HepG2 (cell line): Measurements from ENCODE around the gene MPST. TPM values are rescaled to one million over a fixed set of nuclear protein-coding genes. Genes with fewer than 3 reads are reported as not detected.

Experiments
- ATAC-seq: fragments of 200-7000 bp; cut with Tn5 transposase; 3 replicates; pipeline ENCODE4 v1.9.1; 2020; ENCODE audit warnings: mild to moderate bottlenecking, moderate library complexity
- BruUV-seq: library from RNA; stranded (reverse); fragments of 400-500 nt; replicated peaks from 2 replicates; lab custom pipeline; 2021; lab: Mats Ljungman, UMichigan
- CTCF ChIA-PET: fragments of 300-600 bp; formaldehyde crosslinking; extraction: SDS; loops from one replicate; lab custom pipeline; 2021; ENCODE audit warnings: low total read pairs, inconsistent platforms, low intra/inter-chr PET ratio; lab: Yijun Ruan, JAX
- POLR2A ChIA-PET: fragments of 350-600 bp; sonication (Branson Sonifier 250); formaldehyde crosslinking; loops from one replicate; lab custom pipeline; 2020; ENCODE audit warnings: antibody characterized with exemption, inconsistent platforms; lab: Yijun Ruan, JAX
- DNase-seq: peaks from one replicate; pipeline ENCODE4 v3.0.0-alpha.2; 2015; ENCODE audit warnings: low spot score
- FAIRE-seq: peaks from 3 replicates; lab custom pipeline; 2011; peaks lifted over from hg19 to GRCh38; lab: Jason Lieb, UNC
- H2AFZ ChIP-seq: one replicate; pipeline ENCODE4 v1.6.1; 2011; ENCODE audit warnings: low read length, inconsistent platforms
- H3K27ac ChIP-seq: fragments of 300-600 bp; 3 replicates; pipeline ENCODE4 v1.8.0; 2011; ENCODE audit warnings: mixed run types, mild to moderate bottlenecking, mixed read lengths, low read length, inconsistent platforms; ENCODE audit not compliant: insufficient read depth; ENCODE audit errors: extremely low read length
- H3K27me3 ChIP-seq, 2 experiments: fragments of 200-600 bp in 1 of 2; 2 replicates in 1 of 2; 3 replicates in 1 of 2; pipeline versions ENCODE4 v1.6.0 to v1.8.0; 2011; ENCODE audit warnings: low read length in 2 of 2, mild to moderate bottlenecking in 2 of 2, moderate library complexity in 2 of 2, inconsistent platforms in 1 of 2; ENCODE audit not compliant: insufficient read depth in 2 of 2, control insufficient read depth in 1 of 2
- H3K36me3 ChIP-seq, 2 experiments: fragments of 200-600 bp in 1 of 2; replicated peaks in 1 of 2; 2 replicates in 1 of 2; 3 replicates in 1 of 2; pipeline versions ENCODE4 v1.5.1 to v1.8.0; 2011; ENCODE audit warnings: low read length in 2 of 2, inconsistent platforms in 1 of 2; ENCODE audit not compliant: insufficient read depth in 2 of 2, control insufficient read depth in 1 of 2
- H3K4me1 ChIP-seq: 2 replicates; pipeline ENCODE4 v1.5.1; 2012; ENCODE audit warnings: low read length, inconsistent platforms; ENCODE audit not compliant: insufficient read depth
- H3K4me2 ChIP-seq: 2 replicates; pipeline ENCODE4 v1.6.0; 2011; ENCODE audit warnings: low read depth, low read length, inconsistent platforms
- H3K4me3 ChIP-seq, 3 experiments: fragments of 200-600 bp in 1 of 3; sonication (generic), shearing (Covaris generic) in 1 of 3; replicated peaks in 1 of 3; 2 replicates each; pipeline ENCODE4 v1.5.1; 2011 to 2016; ENCODE audit warnings: low read length in 3 of 3, inconsistent platforms in 2 of 3, low read depth in 2 of 3, mild to moderate bottlenecking in 2 of 3, control low read depth in 1 of 3, mixed read lengths in 1 of 3; ENCODE audit not compliant: insufficient read depth in 1 of 3
- H3K79me2 ChIP-seq: one replicate; pipeline ENCODE4 v1.6.1; 2011; ENCODE audit warnings: low read length, inconsistent platforms; ENCODE audit not compliant: insufficient read depth
- H3K9ac ChIP-seq: 2 replicates; pipeline ENCODE4 v1.6.0; 2011; ENCODE audit warnings: mild to moderate bottlenecking, low read depth, low read length, inconsistent platforms; ENCODE audit not compliant: insufficient read depth
- H3K9me3 ChIP-seq: 2 replicates; pipeline ENCODE4 v1.5.1; 2012; ENCODE audit warnings: mild to moderate bottlenecking, low read length
- H4K20me1 ChIP-seq: 2 replicates; pipeline ENCODE4 v1.6.0; 2011; ENCODE audit warnings: inconsistent platforms, mild to moderate bottlenecking, low read length, moderate library complexity; ENCODE audit not compliant: insufficient read depth
- CAMTA2 ChIP-seq: sonication (generic); formaldehyde crosslinking; IDR thresholded peaks from 2 replicates; pipeline ENCODE4 v1.4.0; 2020; ENCODE audit warnings: mild to moderate bottlenecking, missing genetic modification reagents, borderline replicate concordance
- DR1 ChIP-seq: sonication (generic); formaldehyde crosslinking; IDR thresholded peaks from 2 replicates; pipeline ENCODE4 v1.8.0; 2021; ENCODE audit warnings: mild to moderate bottlenecking, missing genetic modification reagents, inconsistent platforms
- EEA1 ChIP-seq: sonication (generic); formaldehyde crosslinking; IDR thresholded peaks from 2 replicates; pipeline ENCODE4 v1.5.1; 2020; ENCODE audit warnings: mild to moderate bottlenecking, missing genetic modification reagents, borderline replicate concordance
- GTF2F1 ChIP-seq: fragments of 150-350 bp; IDR thresholded peaks from 2 replicates; pipeline ENCODE4 v1.6.1; 2014; ENCODE audit warnings: low read length
- HCFC1 ChIP-seq: fragments of 150-350 bp; IDR thresholded peaks from 2 replicates; pipeline ENCODE4 v1.6.1; 2014; ENCODE audit warnings: low read depth, low read length
- HNF4G ChIP-seq, 2 experiments: sonication (generic) in 1 of 2; formaldehyde crosslinking in 1 of 2; IDR thresholded peaks; 2 replicates each; pipeline versions ENCODE4 v1.4.0 to v1.6.1; 2011 to 2020; ENCODE audit warnings: borderline replicate concordance in 2 of 2, low read depth in 2 of 2, mild to moderate bottlenecking in 2 of 2, low read length in 1 of 2, missing genetic modification reagents in 1 of 2, moderate library complexity in 1 of 2
- HNRNPL ChIP-seq: fragments of 200-400 bp; formaldehyde crosslinking; IDR thresholded peaks from 2 replicates; pipeline ENCODE4 v1.6.1; 2017; ENCODE audit warnings: mild to moderate bottlenecking, low read depth, low read length
- MAFF ChIP-seq: IDR thresholded peaks from 2 replicates; pipeline ENCODE4 v1.6.1; 2011; ENCODE audit warnings: low read depth, low read length, improper control_type of control experiment
- MATR3 ChIP-seq: sonication (generic); formaldehyde crosslinking; IDR thresholded peaks from 2 replicates; pipeline ENCODE4 v1.4.0; 2020; ENCODE audit warnings: missing genetic modification reagents
- RXRB ChIP-seq: IDR thresholded peaks from 2 replicates; pipeline ENCODE4 v1.6.1; 2016; ENCODE audit warnings: borderline replicate concordance, missing genetic modification reagents, missing compliant biosample characterization
- STAT5B ChIP-seq: sonication (generic); formaldehyde crosslinking; IDR thresholded peaks from 2 replicates; pipeline ENCODE4 v1.4.0; 2020; ENCODE audit warnings: missing genetic modification reagents
- TARDBP ChIP-seq: sonication (generic); formaldehyde crosslinking; IDR thresholded peaks from 2 replicates; pipeline ENCODE4 v1.8.0; 2022; ENCODE audit warnings: mild to moderate bottlenecking, missing genetic modification reagents
- TOPORS ChIP-seq: sonication (generic); formaldehyde crosslinking; IDR thresholded peaks from 2 replicates; pipeline ENCODE4 v1.8.0; 2023; ENCODE audit warnings: mild to moderate bottlenecking, missing genetic modification reagents
- ZFP36 ChIP-seq: fragments of 150-350 bp; IDR thresholded peaks from 2 replicates; pipeline ENCODE4 v1.6.1; 2018; ENCODE audit warnings: borderline replicate concordance, low read length, low read depth; ENCODE audit not compliant: partially characterized antibody
- ZNF7 ChIP-seq: IDR thresholded peaks from 2 replicates; pipeline ENCODE4 v1.6.1; 2016; ENCODE audit warnings: missing biosample characterization, missing genetic modification reagents
- ZNF841 ChIP-seq: sonication (generic); formaldehyde crosslinking; IDR thresholded peaks from 2 replicates; pipeline ENCODE4 v1.8.1; 2023; ENCODE audit warnings: missing genetic modification reagents, borderline replicate concordance
- ZNF883 ChIP-seq: sonication (generic); formaldehyde crosslinking; IDR thresholded peaks from 2 replicates; pipeline ENCODE4 v1.5.1; 2020; ENCODE audit warnings: mild to moderate bottlenecking, missing genetic modification reagents; ENCODE audit errors: not compliant biosample characterization
- WGBS: methylation state at CpG from one replicate; pipeline ENCODE4 v1.1.6; 2017; ENCODE audit warnings: low lambda C conversion rate; 5-methylcytosine and 5-hydroxymethylcytosine counted together
- in situ Hi-C: cut with HindIII; loops from 2 replicates; pipeline ENCODE4 v1.10.0; 2017; ENCODE audit warnings: low pct_unique_long_range_greater_than_20kb; ENCODE audit not compliant: extremely low pct_ligation_motif_present
- intact Hi-C: fragments of 100-400 bp; cut with micrococcal nuclease; formaldehyde crosslinking; loops from one replicate; pipeline ENCODE4 v1.10.0; 2022; ENCODE audit not compliant: unreplicated experiment
- polyA plus RNA-seq, 8 experiments: library from polyadenylated mRNA; depleted of rRNA in 3 of 8; stranded (reverse) in 7 of 8; unstranded in 1 of 8; fragments of >200 nt; fragmentation: Illumina TruSeq in 4 of 8; extraction: Trizol in 4 of 8; gene quantifications; 2 replicates each; pipeline versions ENCODE4 v1.2.1 to v1.2.3, GENCODE V29; 2011 to 2016; ENCODE audit warnings: low read depth in 4 of 8, missing spikeins in 1 of 8, mixed read lengths in 1 of 8; ENCODE audit not compliant: insufficient read depth in 1 of 8
- total RNA-seq, 5 experiments: library from RNA; depleted of rRNA; stranded (reverse); fragments of >200 nt; fragmentation: Illumina TruSeq; extraction: Trizol; gene quantifications; 2 replicates each; pipeline ENCODE4 v1.2.3, GENCODE V29; 2016; ENCODE audit warnings: low read depth in 1 of 5
- TF ChIP-seq, protein P1 (sequence below): sonication (generic); formaldehyde crosslinking; IDR thresholded peaks from 2 replicates; pipeline ENCODE4 v1.4.0; 2020; ENCODE audit warnings: missing genetic modification reagents, borderline replicate concordance
- TF ChIP-seq, protein P2 (sequence below): sonication (generic); formaldehyde crosslinking; IDR thresholded peaks from 2 replicates; pipeline ENCODE4 v1.5.1; 2020; ENCODE audit warnings: mild to moderate bottlenecking, missing genetic modification reagents, borderline replicate concordance

Gene MPST
- total and polyA plus RNA-seq, 2 of the 13 experiments (the other 11 are each of a cell fraction or from before 2014, with no cell fraction given), result 133 to 141 TPM

DNA sequence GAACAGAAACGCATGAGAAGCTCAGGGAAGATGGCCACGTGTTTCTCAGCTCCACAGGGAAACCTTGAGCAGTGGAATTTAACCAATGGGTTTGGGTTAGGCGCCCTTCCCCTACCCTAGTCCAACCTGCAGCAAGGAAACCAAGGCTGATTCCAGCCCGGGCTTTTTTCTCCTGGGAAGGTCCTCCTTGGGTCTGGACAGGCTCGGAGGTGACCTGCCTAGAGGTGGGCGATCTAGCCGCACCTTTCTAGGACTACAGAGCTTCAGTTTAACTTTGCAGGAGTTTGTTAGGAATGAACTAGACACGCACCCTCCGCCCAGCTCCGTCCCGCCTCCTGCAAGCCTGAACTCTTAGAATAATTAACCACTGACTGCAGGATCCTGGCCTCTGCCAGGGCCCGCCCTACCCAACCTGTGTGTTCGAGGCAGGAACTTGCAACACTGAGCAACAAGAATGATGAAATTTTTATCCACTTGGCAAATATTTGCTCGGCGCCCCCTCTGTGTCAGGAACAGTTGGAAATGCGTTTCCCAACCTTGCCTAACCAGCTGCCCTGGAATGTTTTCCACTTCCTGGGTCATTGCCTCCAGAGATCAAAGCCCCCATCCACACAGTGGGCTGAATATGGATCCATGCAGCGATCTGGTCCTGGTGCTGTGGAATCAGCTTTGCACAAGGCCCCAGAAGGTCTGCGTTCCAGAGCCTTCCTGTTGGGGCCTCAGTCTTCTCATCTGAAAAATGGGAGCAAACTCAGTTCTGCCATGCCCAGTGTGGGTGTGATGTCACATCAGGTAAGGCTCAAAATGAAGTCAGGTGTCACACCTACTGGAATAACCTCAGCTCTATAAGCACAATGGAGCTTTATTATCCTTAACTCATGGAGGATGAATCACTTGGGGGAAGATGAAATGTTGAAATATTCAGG lies 13.3 kb downstream of the MPST start:
- intact Hi-C loops, result loop anchor here (2.0 to 5.0 kb wide), 2 partner anchors 76 to 165 kb away; partner anchors contain the start of gene TMPRSS6
- peak overlapping the region; percentile 92 for H3K9ac ChIP-seq
- H3K4me1 ChIP-seq, result peaks cover 89% of the 10 kb centered on the region
- H3K4me3 ChIP-seq, result peak overlapping the region; percentile 43 to 69 (median 51)
- no peak overlapping the region for H2AFZ ChIP-seq
- peaks cover 0 to 12% of the 10 kb centered on the region in 2 experiments; a peak in 4 of 5 replicates for H3K36me3 ChIP-seq
- CTCF ChIA-PET, result interaction anchor here (1.0 kb wide), 1 partner anchor 10 kb away, joined by 3 read pairs; no protein-coding TSS in a partner anchor
- ATAC-seq (peak; percentile 92), DNase-seq (peak; percentile 100), FAIRE-seq (peak; percentile 100)
- in situ Hi-C loops, result no loop called here
- H3K9me3 ChIP-seq, result no peaks in the 10 kb centered on the region
- BruUV-seq, result no TSS peak
- no peaks in the 10 kb centered on the region for H3K27me3 ChIP-seq
- H3K4me2 ChIP-seq, result peak overlapping the region; percentile 94
- POLR2A ChIA-PET, result interaction anchor here (0.6 to 13.3 kb wide), 19 partner anchors 11 to 775 kb away, joined by 3 to 383 read pairs (median 4); partner anchors contain the start of genes CDC42EP1, EIF3D, FOXRED2 and GCAT
- H3K79me2 ChIP-seq, result no peaks in the 10 kb centered on the region
- 0% methylated on average over 1 of the region's 18 CpGs for WGBS
- H3K27ac ChIP-seq, result peak overlapping the region; percentile 99
- H4K20me1 ChIP-seq, result no peaks in the 10 kb centered on the region
- TF ChIP-seq TOPORS (CRISPR knock-in tag) (peak; percentile 76; the same call in 1 of the 2 replicates), MAFF (peak; percentile 64; the same call in 1 of the 2 replicates), STAT5B (CRISPR knock-in tag) (peak; percentile 61; the same call in 1 of the 2 replicates), RXRB (CRISPR knock-in tag) (peak; percentile 99), TARDBP (peak; percentile 99), ZNF841 (peak; percentile 18; the same call in 1 of the 2 replicates), MATR3 (CRISPR knock-in tag) (no peak), CAMTA2 (0 out of 2 replicates have a peak, but pooled peaks have one; percentile 54), HNF4G (IDR thresholded peaks at IDR 0.05; ENCODE audit: borderline replicate concordance, low read depth, low read length) (peak; percentile 80), HNF4G (CRISPR knock-in tag; IDR thresholded peaks at IDR 0.05; ENCODE audit: borderline replicate concordance, low read depth) (peak; percentile 84; the same call in 1 of the 2 replicates), HNRNPL (no peak; the same call in 1 of the 2 replicates), ZNF7 (CRISPR knock-in tag) (no peak), GTF2F1 (peak; percentile 47; the same call in 1 of the 2 replicates), ZNF883 (CRISPR knock-in tag) (no peak), DR1 (CRISPR knock-in tag) (no peak), ZFP36 (no peak), EEA1 (CRISPR knock-in tag) (no peak), HCFC1 (no peak)
- TF ChIP-seq, protein P1, sequence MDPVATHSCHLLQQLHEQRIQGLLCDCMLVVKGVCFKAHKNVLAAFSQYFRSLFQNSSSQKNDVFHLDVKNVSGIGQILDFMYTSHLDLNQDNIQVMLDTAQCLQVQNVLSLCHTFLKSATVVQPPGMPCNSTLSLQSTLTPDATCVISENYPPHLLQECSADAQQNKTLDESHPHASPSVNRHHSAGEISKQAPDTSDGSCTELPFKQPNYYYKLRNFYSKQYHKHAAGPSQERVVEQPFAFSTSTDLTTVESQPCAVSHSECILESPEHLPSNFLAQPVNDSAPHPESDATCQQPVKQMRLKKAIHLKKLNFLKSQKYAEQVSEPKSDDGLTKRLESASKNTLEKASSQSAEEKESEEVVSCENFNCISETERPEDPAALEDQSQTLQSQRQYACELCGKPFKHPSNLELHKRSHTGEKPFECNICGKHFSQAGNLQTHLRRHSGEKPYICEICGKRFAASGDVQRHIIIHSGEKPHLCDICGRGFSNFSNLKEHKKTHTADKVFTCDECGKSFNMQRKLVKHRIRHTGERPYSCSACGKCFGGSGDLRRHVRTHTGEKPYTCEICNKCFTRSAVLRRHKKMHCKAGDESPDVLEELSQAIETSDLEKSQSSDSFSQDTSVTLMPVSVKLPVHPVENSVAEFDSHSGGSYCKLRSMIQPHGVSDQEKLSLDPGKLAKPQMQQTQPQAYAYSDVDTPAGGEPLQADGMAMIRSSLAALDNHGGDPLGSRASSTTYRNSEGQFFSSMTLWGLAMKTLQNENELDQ (CRISPR knock-in tag), result no peak
- TF ChIP-seq, protein P2, sequence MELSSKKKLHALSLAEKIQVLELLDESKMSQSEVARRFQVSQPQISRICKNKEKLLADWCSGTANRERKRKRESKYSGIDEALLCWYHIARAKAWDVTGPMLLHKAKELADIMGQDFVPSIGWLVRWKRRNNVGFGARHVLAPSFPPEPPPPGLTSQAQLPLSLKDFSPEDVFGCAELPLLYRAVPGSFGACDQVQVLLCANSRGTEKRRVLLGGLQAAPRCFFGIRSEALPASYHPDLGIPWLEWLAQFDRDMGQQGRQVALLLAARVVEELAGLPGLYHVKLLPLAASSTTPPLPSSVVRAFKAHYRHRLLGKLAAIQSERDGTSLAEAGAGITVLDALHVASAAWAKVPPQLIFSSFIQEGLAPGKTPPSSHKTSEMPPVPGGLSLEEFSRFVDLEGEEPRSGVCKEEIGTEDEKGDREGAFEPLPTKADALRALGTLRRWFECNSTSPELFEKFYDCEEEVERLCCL (CRISPR knock-in tag), result no peak
